GM19023 (cell line): ENCODE results near the gene FHIT.
"Not testable (repeated sequence)": the region's sequence is repeated elsewhere in the genome, so short reads cannot be mapped to it uniquely, and the experiment has no call there.

Experiments used
- ATAC-seq: cut with Tn5 transposase; IDR thresholded peaks from one replicate; pipeline ENCODE4 v1.9.1; 2021; ENCODE audit warnings: mild to moderate bottlenecking, moderate library complexity; ENCODE audit not compliant: unreplicated experiment

FHIT gene

DNA sequence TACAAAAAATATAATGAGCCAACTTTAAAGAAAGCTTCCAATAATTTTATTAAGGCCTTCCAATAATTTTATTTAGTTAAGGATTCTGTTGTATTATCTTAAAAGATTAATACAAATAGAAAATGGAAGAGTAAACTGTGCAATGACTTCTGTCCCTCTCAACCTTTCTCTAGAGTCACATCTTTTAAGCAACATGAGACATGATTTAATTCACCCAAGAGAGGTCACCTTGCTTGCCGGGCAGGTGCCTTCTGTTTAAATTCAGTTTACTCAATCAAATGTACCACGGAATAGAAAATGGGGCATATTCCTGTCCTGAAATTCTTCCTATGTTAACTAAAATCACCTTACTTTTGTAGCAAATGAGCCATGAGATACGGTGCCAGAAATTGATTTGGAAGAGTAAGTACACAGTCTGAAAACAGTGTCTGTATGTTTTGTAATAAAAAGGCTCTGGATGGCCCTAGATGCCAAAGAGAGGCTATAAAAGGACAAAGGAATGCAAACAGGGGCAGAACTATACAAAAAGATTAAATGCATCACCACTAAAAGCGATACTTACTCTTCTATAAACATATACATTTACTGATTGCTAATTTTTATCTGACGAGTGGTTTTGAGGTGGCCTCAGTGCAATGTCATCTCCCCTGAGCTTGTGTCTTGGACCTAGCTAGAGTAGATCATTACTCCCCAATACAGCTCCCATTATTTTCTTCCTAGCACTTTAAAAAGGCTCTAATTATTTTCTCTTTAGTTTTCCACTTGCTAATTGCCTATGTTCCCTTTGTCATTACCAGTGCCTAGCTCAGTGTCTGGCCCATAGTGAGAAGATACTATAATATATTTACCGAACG, 134.0 kb downstream of the FHIT start:
- ATAC-seq = no peak

DNA sequence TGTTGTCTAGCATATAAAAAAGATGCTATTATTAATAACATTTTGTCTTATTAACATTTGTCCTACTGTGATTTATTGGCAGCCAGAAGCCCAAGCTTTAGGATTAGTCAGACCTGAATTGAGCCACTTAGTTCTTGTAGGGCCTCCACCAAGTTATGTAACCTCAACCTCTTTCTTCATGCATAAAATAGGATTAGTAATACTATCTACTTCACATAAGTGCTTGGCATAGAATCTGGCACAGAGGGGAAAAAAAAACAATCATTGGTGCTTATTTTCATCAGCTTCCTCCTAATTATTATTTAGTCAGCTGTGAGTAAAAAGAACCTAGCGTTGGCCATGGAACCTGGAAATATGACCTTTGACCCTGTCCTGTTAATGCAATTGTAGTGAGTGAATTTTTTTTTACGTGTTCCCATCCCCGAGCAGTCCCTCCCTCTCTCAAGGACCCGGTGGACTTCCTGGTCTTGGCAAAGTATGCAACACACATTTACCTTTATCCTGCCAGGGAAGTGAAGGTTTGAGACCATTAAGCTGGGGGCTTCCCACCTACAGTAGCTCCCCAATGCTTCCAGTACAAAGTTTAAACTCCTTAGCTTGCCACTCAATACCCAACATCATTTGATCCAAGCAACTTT, 136.8 kb downstream of the FHIT start:
- no peak for ATAC-seq

GRCh38 chr3:61111825-61112224, 139.4 kb downstream of the FHIT start:
- ATAC-seq = peak; percentile 57

- ATAC-seq = no peak
Measured at GRCh38 chr3:61110576-61110975, 140.7 kb downstream of the FHIT start.

DNA sequence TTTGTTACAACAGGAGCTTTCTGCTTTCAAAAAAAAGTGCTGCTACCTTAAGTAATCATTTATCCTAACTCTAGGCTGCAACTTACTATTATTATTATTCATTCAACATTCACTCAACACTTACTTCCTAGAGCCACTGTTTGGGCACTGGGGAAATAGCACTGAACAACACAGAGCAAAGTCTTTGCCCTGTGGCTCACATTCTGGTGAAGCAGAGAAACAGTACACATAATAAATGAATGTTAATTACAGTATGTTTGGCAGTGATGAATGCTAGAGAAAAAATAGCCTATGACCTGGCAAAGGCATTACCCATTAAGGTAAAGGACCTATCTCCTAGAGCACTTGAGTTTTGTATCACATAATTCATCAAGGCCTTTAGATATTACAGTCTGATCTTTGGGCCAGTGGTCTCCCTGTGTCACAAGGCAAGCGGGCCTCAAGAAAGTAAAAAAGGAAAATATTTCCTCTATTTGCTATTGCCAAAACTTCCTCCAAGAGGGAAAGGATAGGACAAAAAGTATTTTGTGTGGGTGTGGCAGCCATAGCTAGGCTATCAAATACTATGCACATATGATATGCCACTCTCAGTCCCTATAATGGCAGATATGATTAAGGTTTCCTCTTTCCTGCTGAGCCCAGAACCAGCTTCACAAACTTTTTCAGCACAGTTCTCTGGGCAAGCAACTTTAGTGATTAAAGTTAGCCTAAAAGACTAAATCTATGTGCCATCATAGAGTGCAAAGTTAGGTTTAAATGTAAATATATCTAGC, 142.8 kb downstream of the FHIT start:
- ATAC-seq = no peak

GRCh38 chr3:61094608-61095007, 156.6 kb downstream of the FHIT start:
- no peak for ATAC-seq

- ATAC-seq = no peak
Measured at GRCh38 chr3:61093364-61093763, 157.9 kb downstream of the FHIT start.

- no peak for ATAC-seq
Measured at GRCh38 chr3:61092870-61093269, 158.4 kb downstream of the FHIT start.

- no peak for ATAC-seq
Measured at GRCh38 chr3:61090389-61091169, 160.7 kb downstream of the FHIT start.

- no peak for ATAC-seq
Measured at GRCh38 chr3:61087465-61087864, 163.8 kb downstream of the FHIT start.

DNA sequence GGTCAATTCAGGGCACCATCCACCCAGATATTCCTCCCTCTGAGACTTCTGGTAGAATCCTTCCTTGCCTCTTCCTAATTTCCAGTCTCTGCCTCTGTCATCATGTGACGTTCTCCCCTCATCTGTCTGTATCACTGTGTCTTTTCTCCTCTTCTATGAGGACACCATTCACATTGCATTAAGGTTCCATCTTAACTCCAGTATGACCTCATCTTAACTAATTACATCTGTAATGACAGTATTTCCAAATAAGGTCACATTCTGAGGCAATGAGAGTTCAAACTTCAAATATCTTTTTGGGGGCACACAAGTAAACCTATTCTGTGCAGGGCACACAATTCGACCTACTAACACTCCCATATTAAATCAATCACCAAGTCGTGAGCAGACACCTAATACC, 169.7 kb downstream of the FHIT start:
- no peak for ATAC-seq

DNA sequence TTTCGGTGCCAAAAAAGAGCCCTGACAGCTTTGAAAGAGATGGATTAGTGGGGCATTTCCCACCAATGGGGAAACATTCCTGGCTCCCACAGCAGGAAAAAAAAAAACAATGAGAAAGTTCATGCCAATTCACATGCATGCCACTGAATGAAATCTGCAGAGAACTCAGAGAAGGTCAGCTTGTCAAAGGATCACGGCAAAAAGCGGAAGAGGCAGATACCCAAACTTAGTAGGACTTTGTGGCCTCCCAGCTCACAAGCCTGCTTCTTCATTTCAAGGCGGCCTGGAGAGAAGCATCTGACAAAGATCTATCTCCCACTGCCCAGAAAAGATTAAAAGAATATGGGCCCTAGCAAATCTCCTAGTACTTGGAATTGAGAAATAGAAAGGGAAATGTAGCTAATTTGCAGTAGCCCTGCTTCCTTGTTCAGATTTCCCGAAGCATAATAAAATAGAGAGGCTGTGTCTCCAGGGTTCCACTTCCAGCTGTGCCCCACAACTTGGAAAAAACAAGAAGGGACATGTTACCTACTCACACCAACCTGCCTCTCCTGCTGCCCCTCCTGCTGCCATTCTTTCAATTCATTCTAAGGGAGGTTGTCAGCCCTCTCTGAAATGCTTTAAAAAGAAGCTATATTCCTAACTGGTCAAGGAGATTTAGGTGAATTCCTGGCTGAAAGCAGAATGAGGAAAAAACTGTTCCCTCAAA, 170.4 kb downstream of the FHIT start:
- ATAC-seq = no peak

- no peak for ATAC-seq
Measured at GRCh38 chr3:61078048-61078752, 173.1 kb downstream of the FHIT start.

DNA sequence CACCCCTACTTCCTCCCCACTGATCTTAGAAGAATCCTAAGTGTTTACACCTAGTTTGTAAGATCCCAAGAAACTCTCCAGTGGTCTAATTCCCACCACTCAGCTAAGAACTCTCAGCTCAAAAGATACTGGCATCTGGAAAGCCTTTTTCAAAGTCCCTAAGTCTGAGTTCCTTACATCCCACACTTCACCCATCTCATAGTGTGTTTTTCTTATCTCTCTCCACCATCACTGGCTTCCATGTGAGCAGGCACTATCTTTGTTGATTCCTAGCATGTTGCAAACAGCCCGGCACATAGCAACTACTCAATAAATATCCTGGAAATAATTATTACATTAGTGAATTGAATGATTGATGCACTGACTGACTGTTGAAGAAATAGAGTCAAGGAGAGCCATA, 173.7 kb downstream of the FHIT start:
- ATAC-seq = no peak

- no peak for ATAC-seq
Measured at GRCh38 chr3:61074783-61075182, 176.5 kb downstream of the FHIT start.

DNA sequence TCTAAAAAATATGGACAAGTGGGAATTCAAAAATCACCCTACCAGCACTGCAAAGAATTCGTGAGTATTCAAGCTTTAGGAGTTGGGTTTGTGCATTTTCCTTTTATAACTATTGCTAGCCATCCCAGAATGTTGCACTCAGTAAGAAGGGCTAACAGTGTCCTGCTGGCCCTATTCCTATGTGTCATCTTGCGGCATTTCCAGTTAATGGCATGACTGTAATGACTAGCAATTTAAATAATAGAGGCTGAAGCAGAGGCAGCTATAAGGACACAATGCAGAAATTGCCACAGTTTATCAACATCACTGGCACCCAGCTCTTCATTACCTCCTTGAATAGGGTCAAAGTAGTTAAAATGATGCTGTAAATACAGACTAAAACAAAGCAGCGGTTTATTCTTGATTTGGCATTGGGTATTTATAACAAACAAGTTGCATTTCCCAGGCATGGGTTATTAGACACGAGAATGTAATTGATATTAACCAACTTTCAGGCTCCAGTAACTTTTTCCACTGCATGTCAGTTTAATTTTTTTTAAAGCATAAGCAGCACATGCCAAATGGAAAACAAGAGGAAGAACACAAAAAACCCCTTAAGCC, 177.6 kb downstream of the FHIT start:
- no peak for ATAC-seq

GRCh38 chr3:61068084-61068483, 183.2 kb downstream of the FHIT start:
- no peak for ATAC-seq

DNA sequence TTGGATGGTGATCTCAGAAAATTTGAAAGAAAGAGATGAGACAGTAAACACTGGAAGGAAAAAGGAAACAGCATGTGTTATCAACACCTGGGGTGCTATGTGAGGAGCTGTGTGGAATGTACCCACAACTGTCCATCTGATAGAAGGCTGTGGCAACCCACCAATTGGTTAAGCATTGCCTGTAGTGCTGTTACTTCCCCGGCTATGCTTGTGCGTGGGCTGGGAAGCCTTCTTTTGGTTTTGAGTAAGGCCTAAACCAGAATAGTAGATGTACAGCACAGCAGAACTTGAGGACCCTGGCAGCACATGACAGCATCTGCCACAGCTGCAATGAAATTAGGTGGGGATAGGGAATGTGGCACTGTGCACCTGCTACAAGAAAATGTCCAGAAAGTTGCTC, 184.5 kb downstream of the FHIT start:
- ATAC-seq = no peak

DNA sequence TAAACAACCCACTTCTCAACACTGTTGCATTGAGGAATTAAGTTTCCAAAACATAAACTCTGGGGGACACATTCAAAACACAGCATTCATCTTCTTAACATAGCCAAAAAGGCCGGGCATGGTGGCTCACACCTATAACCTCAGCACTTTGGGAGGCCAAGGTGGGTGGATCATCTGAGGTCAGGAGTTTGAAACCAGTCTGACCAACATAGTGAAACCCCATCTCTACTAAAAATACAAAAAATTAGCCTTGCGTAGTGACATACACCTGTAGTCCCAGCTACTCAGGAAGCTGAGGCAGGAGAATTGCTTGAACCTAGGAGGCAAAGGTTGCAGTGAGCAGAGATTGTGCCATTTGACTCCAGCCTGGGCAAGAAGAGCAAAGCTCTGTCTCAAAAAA, 185.0 kb downstream of the FHIT start:
- ATAC-seq = not testable (repeated sequence)
